ENCODE results near the gene RAET1L.
"Not testable (repeated sequence)": the region's sequence is repeated elsewhere in the genome, so short reads cannot be mapped to it uniquely, and the experiment has no call there.

Gene RAET1L

DNA sequence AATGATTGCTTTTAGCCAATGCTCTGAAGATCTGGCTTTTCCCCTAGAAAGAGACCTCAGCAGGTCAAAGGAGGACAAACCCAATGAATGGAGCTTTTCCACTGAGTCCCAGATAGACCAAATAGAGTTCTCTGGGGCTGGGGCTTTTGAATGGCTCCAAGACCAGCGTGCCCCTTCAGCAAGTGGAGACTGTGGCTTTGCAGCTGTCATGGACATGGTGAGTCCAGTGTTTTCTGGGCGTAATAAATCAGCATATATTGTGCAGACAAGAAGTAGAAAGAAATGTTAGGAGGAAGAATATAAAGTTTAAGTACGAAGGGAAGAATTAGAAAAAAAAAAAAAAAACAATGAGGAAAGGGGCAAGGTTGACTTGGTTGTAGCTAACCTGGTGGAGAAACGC lies 33.5 kb downstream of the RAET1L start:
- DNase-seq (ENCODE audit: low read depth, low spot score): no peak
- no peak overlapping the region for H3K27ac ChIP-seq (ENCODE audit: low read length)
- H3K4me1 ChIP-seq (ENCODE audit: control insufficient read depth, insufficient read depth, low read length): 0 out of 2 replicates have a peak, but pooled peaks cover 6% of the 10 kb centered on the region
- peaks cover 63% of the 10 kb centered on the region for H3K27me3 ChIP-seq (ENCODE audit: control insufficient read depth, insufficient read depth, low read length)
- H3K4me3 ChIP-seq (ENCODE audit: low read length): no peak overlapping the region
- whole genome bisulfite sequencing (ENCODE audit: insufficient coverage, insufficient read length): 100% methylated on average over 1 of the region's 4 CpGs
- no peaks in the 10 kb centered on the region for H3K9me3 ChIP-seq (ENCODE audit: control insufficient read depth, insufficient read depth, low read length)
- H3K36me3 ChIP-seq (ENCODE audit: control insufficient read depth, insufficient read depth, low read length): no peaks in the 10 kb centered on the region

DNA sequence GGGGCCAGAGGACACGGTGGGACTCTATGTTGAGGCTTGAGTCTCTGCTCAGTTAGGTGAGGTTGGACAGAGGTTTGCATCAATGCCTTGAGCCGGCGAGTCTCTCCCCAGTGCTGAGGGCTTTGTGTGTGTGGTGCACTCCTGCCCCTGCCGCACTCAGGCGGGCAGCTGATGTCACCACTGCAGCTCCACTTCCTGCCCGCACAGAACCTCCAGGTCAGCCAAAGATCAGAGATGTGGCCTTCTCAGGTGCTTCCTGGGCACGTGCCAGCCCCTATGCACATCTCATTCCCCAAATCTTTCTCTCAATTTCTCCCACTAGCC lies 33.9 kb downstream of the RAET1L start:
- H3K36me3 ChIP-seq (ENCODE audit: control insufficient read depth, insufficient read depth, low read length); H3K9me3 ChIP-seq (ENCODE audit: control insufficient read depth, insufficient read depth, low read length); DNase-seq (ENCODE audit: low read depth, low spot score); H3K27ac ChIP-seq (ENCODE audit: low read length); H3K4me3 ChIP-seq (ENCODE audit: low read length); H3K4me1 ChIP-seq (ENCODE audit: control insufficient read depth, insufficient read depth, low read length): not testable (repeated sequence)
- no CpG with 5 or more reads among the region's 7 CpGs for WGBS (ENCODE audit: insufficient coverage, insufficient read length)
- peaks cover 67% of the 10 kb centered on the region for H3K27me3 ChIP-seq (ENCODE audit: control insufficient read depth, insufficient read depth, low read length)

DNA sequence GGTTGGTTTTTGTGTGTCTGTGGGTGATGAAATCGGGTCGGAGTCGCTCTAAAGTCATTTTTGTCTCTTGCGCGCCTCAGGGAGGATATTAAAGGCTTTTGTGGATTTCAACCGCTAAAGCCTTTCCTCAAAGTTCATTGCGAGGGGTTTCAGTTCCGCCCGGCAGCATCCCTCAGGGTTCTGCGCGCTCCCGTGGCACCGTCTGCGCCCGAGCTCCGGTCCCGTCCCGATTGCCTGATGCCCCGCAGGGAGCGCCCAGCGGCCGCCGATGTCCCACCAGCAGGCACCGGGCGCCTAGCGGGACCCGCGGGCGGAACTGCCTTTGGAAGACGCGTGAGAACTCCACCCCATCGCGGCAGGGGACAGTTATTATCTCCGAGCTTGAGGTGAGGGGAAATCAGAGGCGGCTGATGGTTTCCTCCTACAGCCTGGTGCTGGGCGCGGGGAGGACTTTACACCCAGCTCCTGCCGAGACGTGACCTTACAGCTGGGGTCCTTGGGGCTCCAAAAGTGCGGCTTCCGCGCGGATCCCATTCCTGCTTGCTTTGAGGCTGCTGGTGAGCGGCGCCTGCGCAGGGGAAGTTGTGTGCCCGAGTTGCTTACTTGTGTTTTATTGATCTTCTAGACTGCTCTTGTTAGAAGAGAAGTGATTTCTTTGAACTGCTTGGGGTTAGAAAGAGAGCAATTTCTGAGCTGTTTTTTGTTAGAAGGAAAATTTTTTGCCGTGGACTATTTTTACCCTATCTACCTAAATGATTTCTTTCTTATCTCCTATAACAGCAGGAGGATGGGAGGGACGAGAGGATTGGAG lies 34.5 kb downstream of the RAET1L start:
- H3K27me3 ChIP-seq (ENCODE audit: control insufficient read depth, insufficient read depth, low read length): peaks cover 73% of the 10 kb centered on the region
- DNase-seq (ENCODE audit: low read depth, low spot score): no peak
- no CpG with 5 or more reads among the region's 49 CpGs for WGBS (ENCODE audit: insufficient coverage, insufficient read length)
- peak overlapping the region; percentile 7; the same call in 1 of the 2 replicates for H3K4me3 ChIP-seq (ENCODE audit: low read length)
- H3K27ac ChIP-seq (ENCODE audit: low read length): no peak overlapping the region
- H3K9me3 ChIP-seq (ENCODE audit: control insufficient read depth, insufficient read depth, low read length): no peaks in the 10 kb centered on the region
- H3K36me3 ChIP-seq (ENCODE audit: control insufficient read depth, insufficient read depth, low read length): no peaks in the 10 kb centered on the region
- 0 out of 2 replicates have a peak, but pooled peaks cover 6% of the 10 kb centered on the region for H3K4me1 ChIP-seq (ENCODE audit: control insufficient read depth, insufficient read depth, low read length)

DNA sequence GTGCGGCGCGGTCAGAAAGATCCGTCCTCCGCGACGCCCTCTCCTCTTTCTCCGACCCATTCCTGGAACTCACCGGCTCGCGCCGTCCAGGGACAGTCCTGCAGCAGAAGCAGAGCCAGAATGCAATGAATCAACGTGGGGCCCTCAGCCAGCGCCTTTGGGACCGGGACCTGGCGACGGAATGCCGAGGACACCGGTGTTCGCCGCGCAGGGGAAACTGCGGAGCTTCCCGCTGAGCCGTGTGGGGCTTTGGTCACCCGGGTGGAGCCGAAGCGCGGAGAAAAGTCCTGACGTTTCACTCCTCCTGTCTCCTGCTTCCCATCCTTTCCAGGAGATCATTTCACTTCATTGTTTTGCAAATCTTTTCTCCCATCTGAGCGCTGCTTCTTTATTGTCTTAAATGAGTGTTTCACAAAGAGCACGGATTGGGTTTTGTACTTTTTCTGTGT lies 35.1 kb downstream of the RAET1L start:
- Histone ChIP-seq H3K9me3 (ENCODE audit: control insufficient read depth, insufficient read depth, low read length) (no peaks in the 10 kb centered on the region), H3K4me1 (ENCODE audit: control insufficient read depth, insufficient read depth, low read length) (0 out of 2 replicates have a peak, but pooled peaks cover 6% of the 10 kb centered on the region), H3K4me3 (ENCODE audit: low read length) (no peak overlapping the region), H3K36me3 (ENCODE audit: control insufficient read depth, insufficient read depth, low read length) (no peaks in the 10 kb centered on the region), H3K27ac (ENCODE audit: low read length) (no peak overlapping the region), H3K27me3 (ENCODE audit: control insufficient read depth, insufficient read depth, low read length) (peaks cover 79% of the 10 kb centered on the region)
- no peak for DNase-seq (ENCODE audit: low read depth, low spot score)
- no CpG with 5 or more reads among the region's 32 CpGs for WGBS (ENCODE audit: insufficient coverage, insufficient read length)

GRCh38 chr6:149988550-149989346 lies 36.6 kb downstream of the RAET1L start:
- Histone ChIP-seq H3K4me3 (ENCODE audit: low read length) (no peak overlapping the region), H3K36me3 (ENCODE audit: control insufficient read depth, insufficient read depth, low read length) (no peaks in the 10 kb centered on the region), H3K9me3 (ENCODE audit: control insufficient read depth, insufficient read depth, low read length) (no peaks in the 10 kb centered on the region), H3K27me3 (ENCODE audit: control insufficient read depth, insufficient read depth, low read length) (peaks cover 81% of the 10 kb centered on the region), H3K27ac (ENCODE audit: low read length) (no peak overlapping the region), H3K4me1 (ENCODE audit: control insufficient read depth, insufficient read depth, low read length) (0 out of 2 replicates have a peak, but pooled peaks cover 6% of the 10 kb centered on the region)
- no CpG with 5 or more reads among the region's 17 CpGs for WGBS (ENCODE audit: insufficient coverage, insufficient read length)
- DNase-seq (ENCODE audit: low read depth, low spot score): no peak

DNA sequence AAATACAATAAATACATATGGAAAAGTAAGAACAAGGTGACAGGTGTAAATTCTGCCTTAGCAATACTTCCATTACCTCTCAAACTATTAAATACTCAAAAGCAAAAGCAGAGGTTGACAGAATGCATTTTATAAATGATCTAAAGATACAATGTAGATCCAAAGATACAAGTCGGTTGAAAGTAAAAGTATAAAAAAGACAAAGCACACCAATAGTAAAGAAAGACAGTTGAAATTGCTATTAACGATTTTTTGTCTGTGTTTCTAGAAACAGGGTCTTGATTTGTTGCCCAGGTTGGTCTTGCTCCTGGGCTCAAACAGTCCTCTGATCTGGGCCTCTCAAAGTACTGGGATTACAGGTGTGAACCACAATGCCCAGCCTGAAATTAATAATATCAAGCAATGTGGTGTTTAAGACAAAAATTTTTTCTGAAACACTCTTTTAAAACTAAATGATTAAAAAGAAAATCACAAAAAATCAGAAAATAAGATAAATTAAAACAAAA lies 37.7 kb downstream of the RAET1L start:
- Histone ChIP-seq H3K4me3 (ENCODE audit: low read length) (no peak overlapping the region), H3K9me3 (ENCODE audit: control insufficient read depth, insufficient read depth, low read length) (no peaks in the 10 kb centered on the region), H3K4me1 (ENCODE audit: control insufficient read depth, insufficient read depth, low read length) (0 out of 2 replicates have a peak, but pooled peaks cover 6% of the 10 kb centered on the region), H3K27ac (ENCODE audit: low read length) (no peak overlapping the region), H3K36me3 (ENCODE audit: control insufficient read depth, insufficient read depth, low read length) (no peaks in the 10 kb centered on the region), H3K27me3 (ENCODE audit: control insufficient read depth, insufficient read depth, low read length) (peaks cover 80% of the 10 kb centered on the region)
- WGBS (ENCODE audit: insufficient coverage, insufficient read length): no CpG with 5 or more reads among the region's 2 CpGs
- no peak for DNase-seq (ENCODE audit: low read depth, low spot score)

GRCh38 chr6:149985481-149985937 lies 39.8 kb downstream of the RAET1L start:
- H3K27ac ChIP-seq (ENCODE audit: low read length): no peak overlapping the region
- WGBS (ENCODE audit: insufficient coverage, insufficient read length): no CpG with 5 or more reads among the region's 5 CpGs
- 0 out of 2 replicates have a peak, but pooled peaks cover 6% of the 10 kb centered on the region for H3K4me1 ChIP-seq (ENCODE audit: control insufficient read depth, insufficient read depth, low read length)
- H3K27me3 ChIP-seq (ENCODE audit: control insufficient read depth, insufficient read depth, low read length): peaks cover 79% of the 10 kb centered on the region
- no peaks in the 10 kb centered on the region for H3K36me3 ChIP-seq (ENCODE audit: control insufficient read depth, insufficient read depth, low read length)
- no peaks in the 10 kb centered on the region for H3K9me3 ChIP-seq (ENCODE audit: control insufficient read depth, insufficient read depth, low read length)
- DNase-seq (ENCODE audit: low read depth, low spot score): no peak
- H3K4me3 ChIP-seq (ENCODE audit: low read length): no peak overlapping the region

DNA sequence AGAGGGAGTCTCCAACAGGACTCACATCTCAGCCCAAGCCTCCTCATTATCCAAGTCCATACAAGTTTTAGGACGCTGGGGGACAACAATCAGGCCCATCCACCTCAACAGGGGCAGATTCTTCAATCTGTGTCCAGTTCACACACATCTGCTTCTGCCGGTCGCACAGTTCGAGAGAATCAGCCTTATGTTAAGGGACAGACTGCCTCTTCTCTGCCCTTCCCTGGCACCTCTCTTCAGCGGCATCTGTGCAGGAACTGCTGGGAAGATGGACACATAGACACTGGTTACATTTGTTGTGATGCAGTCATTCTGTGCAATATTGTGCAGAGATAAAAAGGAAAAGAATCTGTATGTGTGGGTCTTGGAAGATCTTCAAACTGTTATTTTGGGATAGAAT lies 40.6 kb downstream of the RAET1L start:
- no CpG with 5 or more reads among the region's 5 CpGs for WGBS (ENCODE audit: insufficient coverage, insufficient read length)
- no peaks in the 10 kb centered on the region for H3K9me3 ChIP-seq (ENCODE audit: control insufficient read depth, insufficient read depth, low read length)
- 0 out of 2 replicates have a peak, but pooled peaks cover 3% of the 10 kb centered on the region for H3K4me1 ChIP-seq (ENCODE audit: control insufficient read depth, insufficient read depth, low read length)
- no peak overlapping the region for H3K4me3 ChIP-seq (ENCODE audit: low read length)
- no peak for DNase-seq (ENCODE audit: low read depth, low spot score)
- H3K27me3 ChIP-seq (ENCODE audit: control insufficient read depth, insufficient read depth, low read length): peaks cover 73% of the 10 kb centered on the region
- H3K27ac ChIP-seq (ENCODE audit: low read length): no peak overlapping the region
- H3K36me3 ChIP-seq (ENCODE audit: control insufficient read depth, insufficient read depth, low read length): no peaks in the 10 kb centered on the region

- H3K9me3 ChIP-seq (ENCODE audit: control insufficient read depth, insufficient read depth, low read length): no peaks in the 10 kb centered on the region
- no peaks in the 10 kb centered on the region for H3K4me1 ChIP-seq (ENCODE audit: control insufficient read depth, insufficient read depth, low read length)
- no peak overlapping the region for H3K27ac ChIP-seq (ENCODE audit: low read length)
- no peak for DNase-seq (ENCODE audit: low read depth, low spot score)
- WGBS (ENCODE audit: insufficient coverage, insufficient read length): no CpG with 5 or more reads among the region's 9 CpGs
- no peak overlapping the region for H3K4me3 ChIP-seq (ENCODE audit: low read length)
- H3K27me3 ChIP-seq (ENCODE audit: control insufficient read depth, insufficient read depth, low read length): peaks cover 67% of the 10 kb centered on the region
- H3K36me3 ChIP-seq (ENCODE audit: control insufficient read depth, insufficient read depth, low read length): no peaks in the 10 kb centered on the region
Observed at GRCh38 chr6:149983145-149983544, 42.2 kb downstream of the RAET1L start.

- WGBS (ENCODE audit: insufficient coverage, insufficient read length): no CpG with 5 or more reads among the region's 6 CpGs
- no peaks in the 10 kb centered on the region for H3K9me3 ChIP-seq (ENCODE audit: control insufficient read depth, insufficient read depth, low read length)
- H3K4me1 ChIP-seq (ENCODE audit: control insufficient read depth, insufficient read depth, low read length): no peaks in the 10 kb centered on the region
- no peak overlapping the region for H3K27ac ChIP-seq (ENCODE audit: low read length)
- H3K4me3 ChIP-seq (ENCODE audit: low read length): no peak overlapping the region
- H3K36me3 ChIP-seq (ENCODE audit: control insufficient read depth, insufficient read depth, low read length): no peaks in the 10 kb centered on the region
- DNase-seq (ENCODE audit: low read depth, low spot score): no peak
- peaks cover 60% of the 10 kb centered on the region for H3K27me3 ChIP-seq (ENCODE audit: control insufficient read depth, insufficient read depth, low read length)
Observed at GRCh38 chr6:149979293-149979692, 46.0 kb downstream of the RAET1L start.
